GM19240 (cell line): Measurements from ENCODE around the gene EI24.

Experiments
- DNase-seq: peaks from one replicate; pipeline ENCODE4 v3.0.0; 2011; ENCODE audit warnings: low spot score; ENCODE audit not compliant: insufficient read length

Gene EI24

DNA sequence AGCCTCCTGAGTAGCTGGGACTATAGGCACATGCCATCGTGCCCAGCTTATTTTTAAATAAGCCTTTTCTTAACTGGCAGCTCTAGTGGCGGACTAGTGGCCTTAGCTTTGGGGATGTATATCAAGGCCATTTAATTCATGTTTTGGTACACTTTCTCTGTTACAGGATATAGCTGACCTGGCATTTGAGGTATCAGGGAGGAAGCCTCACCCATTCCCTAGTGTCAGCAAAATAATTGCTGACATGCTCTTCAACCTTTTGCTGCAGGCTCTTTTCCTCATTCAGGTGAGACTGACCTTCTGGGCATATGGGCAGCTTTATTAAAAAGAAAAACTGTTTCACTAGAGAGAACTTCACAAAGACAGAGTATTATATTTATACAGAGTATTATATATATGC is 9.5 kb downstream of the EI24 start:
- DNase-seq = no peak

DNA sequence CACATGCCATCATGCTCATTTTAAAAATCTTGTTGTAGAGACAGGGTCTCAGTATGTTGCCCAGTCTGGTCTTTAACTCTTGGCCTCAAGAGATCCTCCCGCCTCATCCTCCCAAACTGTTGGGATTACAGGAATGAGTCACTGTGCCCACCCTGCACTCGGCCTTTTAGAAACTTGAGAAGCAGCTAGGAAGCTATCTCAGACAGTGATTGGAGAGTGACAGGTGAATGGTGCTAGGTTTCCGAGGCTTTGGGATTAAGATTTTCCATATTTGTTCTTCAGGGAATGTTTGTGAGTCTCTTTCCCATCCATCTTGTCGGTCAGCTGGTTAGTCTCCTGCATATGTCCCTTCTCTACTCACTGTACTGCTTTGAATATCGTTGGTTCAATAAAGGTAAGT is 10.5 kb downstream of the EI24 start:
- no peak for DNase-seq

- DNase-seq = no peak
These were observed 14.2 kb downstream of the EI24 start for GRCh38 chr11:125583496-125583895.

- no peak for DNase-seq
These were observed 16.2 kb downstream of the EI24 start for GRCh38 chr11:125585487-125585886.

GRCh38 chr11:125586623-125587022 is 17.3 kb downstream of the EI24 start:
- no peak for DNase-seq

DNA sequence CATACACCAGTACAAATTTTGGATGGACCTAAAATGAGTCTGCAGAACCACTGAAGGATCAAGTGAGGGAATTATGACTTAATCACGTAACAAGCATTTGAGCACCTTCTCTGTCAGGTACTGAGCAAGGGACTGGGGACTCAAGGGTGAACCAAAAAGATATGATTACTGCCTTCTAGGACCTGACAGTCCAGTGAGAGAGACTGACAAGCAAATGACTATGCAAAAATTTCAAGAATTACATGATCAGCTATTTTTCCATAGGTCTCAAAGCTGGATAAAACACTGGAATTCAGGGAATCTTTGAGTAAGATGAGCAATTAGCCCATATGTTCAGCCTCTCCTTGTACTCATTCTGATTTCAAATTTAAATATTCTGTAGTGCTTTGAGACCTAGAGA is 18.2 kb downstream of the EI24 start:
- DNase-seq = no peak

- no peak for DNase-seq
These were observed 19.2 kb downstream of the EI24 start for GRCh38 chr11:125588505-125588904.

GRCh38 chr11:125591649-125592304 is 22.5 kb downstream of the EI24 start:
- no peak for DNase-seq

DNA sequence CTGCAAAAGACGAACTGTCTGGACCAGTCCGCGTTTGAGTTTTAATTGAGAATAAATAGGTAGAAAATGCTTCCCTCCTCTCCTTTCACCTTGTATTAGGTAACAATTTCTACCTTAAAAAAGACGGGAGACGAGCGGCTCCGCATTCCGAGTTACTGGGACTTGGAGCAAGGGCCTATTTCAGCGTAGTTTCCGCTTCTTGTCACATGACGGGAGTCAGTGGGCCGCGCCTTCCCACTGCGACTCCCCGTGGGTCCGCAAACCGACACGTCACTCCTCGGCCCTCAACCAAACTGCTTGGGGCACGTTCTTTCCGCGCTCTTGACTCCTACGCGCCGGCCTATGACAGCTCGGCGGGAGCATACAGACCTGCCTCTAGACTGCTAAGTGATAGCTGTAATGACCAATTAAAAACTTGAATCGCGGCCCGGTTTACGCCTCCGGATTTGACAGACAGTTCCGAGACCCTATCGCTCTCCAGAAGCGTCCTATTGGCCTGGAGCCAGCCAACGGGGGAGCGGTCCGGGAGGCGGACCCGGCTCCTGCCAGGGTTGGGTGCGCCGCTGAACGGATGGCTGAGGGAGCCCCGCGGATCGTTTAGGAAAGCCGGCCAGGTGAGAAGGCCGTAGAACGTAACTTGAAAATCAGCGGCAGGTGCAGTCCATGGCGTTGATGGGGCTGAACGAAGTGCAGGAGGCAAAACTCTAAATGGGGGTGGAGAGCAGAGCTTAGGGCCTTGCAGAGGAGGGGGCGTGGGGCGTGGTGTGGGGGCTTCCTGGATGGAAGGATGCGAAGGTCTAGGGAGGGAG is 23.2 kb downstream of the EI24 start, which contains the start of gene STT3A:
STT3A (plus strand) TSS at position 548 of the 809 bp plus-strand sequence. CDS start 3,064 bp downstream, outside the sequence.
- peak; percentile 89 for DNase-seq

DNA sequence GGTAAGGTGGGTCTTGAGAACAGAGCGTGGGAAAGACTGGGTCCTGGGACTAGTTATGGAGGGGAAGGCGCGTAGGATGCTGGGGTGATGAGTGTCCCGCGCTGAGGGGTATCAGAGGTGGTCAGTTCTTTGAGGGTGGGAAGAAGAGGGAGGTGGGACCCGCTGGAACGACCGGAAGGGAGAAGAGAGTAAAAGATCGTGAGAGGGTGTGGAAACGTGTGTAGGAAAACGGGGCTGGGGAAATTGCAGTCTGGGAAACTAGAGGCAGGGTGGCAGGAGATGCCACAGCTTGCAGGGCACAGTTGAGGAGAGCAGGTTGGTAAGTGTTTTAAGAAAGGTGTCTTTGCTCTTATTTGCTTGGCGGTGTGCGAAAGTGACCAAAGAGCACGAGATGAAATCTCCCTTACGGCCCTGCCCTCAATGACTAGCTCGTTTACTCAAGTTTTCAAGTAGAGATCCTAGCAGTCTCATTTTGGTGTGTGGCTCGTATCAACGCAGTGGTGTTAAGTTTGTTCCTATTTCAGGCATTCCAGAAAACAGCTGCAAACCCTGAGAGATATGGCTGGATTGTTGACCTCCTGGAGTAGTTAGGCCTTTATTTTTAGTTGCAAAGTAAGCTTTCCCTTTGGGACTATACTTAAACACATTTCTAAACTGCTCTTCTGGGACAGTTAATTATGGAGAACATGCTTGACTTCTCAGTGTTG is 24.0 kb downstream of the EI24 start:
- DNase-seq = no peak

DNA sequence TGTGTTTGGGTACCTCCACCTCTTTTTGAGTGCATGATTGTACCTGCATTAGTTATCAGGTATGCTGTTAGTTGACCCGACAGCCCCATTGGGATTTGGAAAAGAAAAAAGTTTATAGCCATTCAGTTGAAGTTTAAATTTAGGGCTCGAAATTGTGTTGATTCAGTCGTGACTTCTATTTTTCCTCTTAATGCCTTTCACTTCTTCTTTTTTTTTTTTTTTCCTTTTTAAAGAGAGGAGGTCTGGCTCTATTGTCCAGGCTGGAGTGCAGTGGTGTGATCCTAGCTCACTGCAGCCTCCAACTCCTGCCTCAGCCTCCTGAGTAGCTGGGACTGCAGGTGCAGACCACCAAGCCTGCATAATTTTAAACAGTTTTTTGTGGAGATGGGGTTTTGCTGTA is 25.7 kb downstream of the EI24 start:
- no peak for DNase-seq

- no peak for DNase-seq
These were observed 31.4 kb downstream of the EI24 start for GRCh38 chr11:125600663-125601062.

DNA sequence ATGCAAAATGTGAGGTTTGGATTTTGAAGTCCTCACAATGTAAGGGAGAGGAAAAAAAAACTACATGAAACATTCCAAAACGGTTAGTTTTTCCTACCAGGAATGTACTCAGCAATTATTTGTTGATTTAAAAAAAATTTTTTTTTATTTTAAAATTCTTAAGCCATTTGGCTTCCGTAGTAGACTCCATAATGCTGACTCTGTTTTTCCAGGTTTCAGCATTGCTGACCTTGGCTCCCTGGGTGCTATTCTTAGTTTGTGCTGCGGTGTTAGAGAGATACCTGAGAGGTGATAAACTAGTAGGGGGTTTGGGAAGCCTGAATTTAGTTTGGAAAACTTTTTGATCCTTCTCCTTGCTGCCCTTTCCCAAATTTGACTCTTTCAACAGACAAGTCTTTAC is 33.9 kb downstream of the EI24 start:
- no peak for DNase-seq

- no peak for DNase-seq
These were observed 36.1 kb downstream of the EI24 start for GRCh38 chr11:125605417-125605816.

GRCh38 chr11:125609545-125609944 is 40.3 kb downstream of the EI24 start:
- DNase-seq = no peak

GRCh38 chr11:125618383-125618782 is 49.1 kb downstream of the EI24 start:
- DNase-seq = no peak

- DNase-seq = no peak
These were observed 52.7 kb downstream of the EI24 start for GRCh38 chr11:125621995-125622394.

GRCh38 chr11:125623064-125623463 is 53.8 kb downstream of the EI24 start:
- no peak for DNase-seq

DNA sequence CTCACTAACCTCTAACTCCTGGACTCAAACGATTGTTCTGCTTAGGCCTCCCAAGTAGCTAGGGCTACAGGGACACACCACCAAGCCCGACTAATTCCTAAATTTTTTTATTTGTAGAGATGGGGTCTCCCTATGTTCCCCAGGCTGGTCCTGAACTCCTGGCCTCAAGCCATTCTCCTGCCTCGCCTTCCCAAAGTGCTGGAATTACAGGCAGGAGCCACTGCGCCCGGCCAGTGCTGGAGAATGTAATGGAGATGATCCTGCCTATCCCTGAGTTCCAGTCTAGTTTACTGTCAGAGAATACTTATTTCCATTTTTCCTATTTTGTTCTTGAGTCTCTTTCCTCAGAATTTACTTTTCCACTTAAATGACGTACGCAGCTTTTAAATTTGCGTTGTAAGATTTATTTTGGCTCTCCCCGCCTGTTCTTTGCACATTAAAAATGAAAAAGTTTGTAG is 55.5 kb downstream of the EI24 start, which contains the start of gene CHEK1:
CHEK1 (plus strand) TSS at position 408 of the 458 bp plus-strand sequence. CDS start 1,606 bp downstream, outside the sequence.
- DNase-seq = no peak

GRCh38 chr11:125625225-125625629 is 56.0 kb downstream of the EI24 start:
- DNase-seq = no peak

DNA sequence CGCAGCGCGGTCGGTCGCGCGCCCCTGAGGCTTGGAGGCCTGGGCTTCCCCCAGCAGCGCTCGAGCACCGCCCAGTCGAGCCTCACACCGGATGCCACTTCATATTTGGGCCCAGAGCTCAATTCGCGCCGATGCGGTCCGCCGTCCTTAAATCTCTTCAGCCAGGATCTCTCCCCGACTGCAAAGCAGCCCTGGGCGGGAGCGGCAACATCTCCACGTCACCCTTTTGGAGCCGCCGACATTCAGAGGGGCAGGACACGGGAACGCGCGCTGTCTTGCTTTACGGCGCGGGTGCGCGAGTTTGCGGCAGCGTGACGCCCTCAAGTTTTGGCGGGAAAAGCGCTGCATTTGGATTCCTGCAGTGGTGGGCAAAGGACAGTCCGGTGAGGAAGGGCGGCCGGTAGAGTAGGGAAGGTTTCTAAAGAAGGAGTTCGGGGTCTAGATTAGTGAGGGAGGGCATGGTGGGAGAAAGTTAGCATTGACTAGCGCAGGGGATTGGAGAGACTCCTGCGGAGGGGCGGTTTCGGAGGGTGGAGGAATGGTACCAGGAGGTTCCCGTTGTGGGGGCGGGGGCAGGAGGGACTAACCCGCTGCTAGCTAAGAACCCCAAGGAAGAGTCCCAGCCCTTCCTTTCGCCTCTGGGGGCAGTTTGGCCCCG is 56.5 kb downstream of the EI24 start:
- peak; percentile 19 for DNase-seq
